Stomach (tissue), 4 donors: ENCODE data around the gene ZNF214.

Experiments
- CTCF ChIP-seq, 7 experiments: fragments of 450-650 bp in 4 of 7; fragments of 200-600 bp in 3 of 7; sonication (generic) in 3 of 7; IDR thresholded peaks; one replicate each; pipeline ENCODE4 v1.5.1; 2016 to 2019; ENCODE audit warnings: antibody characterized with exemption in 7 of 7, control low read depth in 2 of 7, mild to moderate bottlenecking in 1 of 7
- EP300 ChIP-seq: sonication (generic); formaldehyde crosslinking; IDR thresholded peaks from one replicate; pipeline ENCODE4 v1.6.1; 2017; ENCODE audit warnings: antibody characterized with exemption
- POLR2A ChIP-seq, 4 donors: fragments of 450-650 bp; IDR thresholded peaks; one replicate each; pipeline ENCODE4 v1.6.1; 2016; ENCODE audit warnings: antibody characterized with exemption in 4 of 4, control low read depth in 2 of 4, mild to moderate bottlenecking in 1 of 4, moderate library complexity in 1 of 4
- POLR2AphosphoS5 ChIP-seq, 3 donors: sonication (generic); formaldehyde crosslinking; IDR thresholded peaks; one replicate each; pipeline ENCODE4 v1.6.1; 2016; ENCODE audit warnings: antibody characterized with exemption in 3 of 3

GRCh38 chr11:7057641-7058040 is 37.5 kb upstream of the ZNF214 start:
- no peak for TF ChIP-seq CTCF (IDR thresholded peaks at IDR 0.05)
- TF ChIP-seq POLR2AphosphoS5 (IDR thresholded peaks at IDR 0.05) = no peak
- TF ChIP-seq POLR2A (IDR thresholded peaks at IDR 0.05) = no peak
- TF ChIP-seq EP300 = no peak
